WTC11 (cell line): ENCODE data around the gene NIT2. TPM values are rescaled to one million over a fixed set of nuclear protein-coding genes. Genes with fewer than 3 reads are reported as not detected.
A peak's percentile ranks its signal among the peaks of the same experiment; 100 is the strongest.

Experiments used
- ATF1 ChIP-seq: sonication (generic); formaldehyde crosslinking; IDR thresholded peaks from 2 replicates; pipeline ENCODE4 v1.8.1; 2023; ENCODE audit warnings: mild to moderate bottlenecking, moderate library complexity, missing genetic modification reagents
- ELF4 ChIP-seq: sonication (generic); formaldehyde crosslinking; IDR thresholded peaks from 2 replicates; pipeline ENCODE4 v1.8.1; 2022; ENCODE audit warnings: low read depth, mild to moderate bottlenecking, moderate library complexity, missing genetic modification reagents
- FOXK1 ChIP-seq: sonication (generic); formaldehyde crosslinking; IDR thresholded peaks from 2 replicates; pipeline ENCODE4 v1.8.0; 2022; ENCODE audit warnings: mild to moderate bottlenecking, moderate library complexity, missing genetic modification reagents
- FOXP1 ChIP-seq: sonication (generic); formaldehyde crosslinking; IDR thresholded peaks from 2 replicates; pipeline ENCODE4 v1.8.0; 2022; ENCODE audit warnings: missing genetic modification reagents, mild to moderate bottlenecking, moderate library complexity, borderline replicate concordance
- GABPB1 ChIP-seq: sonication (generic); formaldehyde crosslinking; IDR thresholded peaks from 2 replicates; pipeline ENCODE4 v1.8.1; 2023; ENCODE audit warnings: mild to moderate bottlenecking, missing genetic modification reagents
- GTF2I ChIP-seq: fragments of 250-450 bp; sonication (Bioruptor Pico); conservative IDR thresholded peaks from 2 replicates; pipeline ENCODE4 v1.4.0; 2021; ENCODE audit warnings: mild to moderate bottlenecking
- HMGA2 ChIP-seq: fragments of 250-450 bp; sonication (Bioruptor Pico); IDR thresholded peaks from 2 replicates; pipeline ENCODE4 v1.4.0; 2021; ENCODE audit warnings: mild to moderate bottlenecking, moderate library complexity
- IRF2 ChIP-seq: sonication (generic); formaldehyde crosslinking; IDR thresholded peaks from 2 replicates; pipeline ENCODE4 v1.8.0; 2022; ENCODE audit warnings: low read depth, missing genetic modification reagents, borderline replicate concordance
- JAZF1 ChIP-seq: fragments of 250-450 bp; sonication (Bioruptor Pico); IDR thresholded peaks from 2 replicates; pipeline ENCODE4 v1.9.0; 2021; ENCODE audit warnings: moderate library complexity, mild to moderate bottlenecking, inconsistent platforms
- MYBL2 ChIP-seq: sonication (generic); formaldehyde crosslinking; IDR thresholded peaks from 2 replicates; pipeline ENCODE4 v1.8.1; 2023; ENCODE audit warnings: mild to moderate bottlenecking, moderate library complexity, missing genetic modification reagents
- SP1 ChIP-seq: sonication (generic); formaldehyde crosslinking; conservative IDR thresholded peaks from 2 replicates; pipeline ENCODE4 v1.8.1; 2022; ENCODE audit warnings: missing genetic modification reagents
- TCF7 ChIP-seq: sonication (generic); formaldehyde crosslinking; IDR thresholded peaks from 2 replicates; pipeline ENCODE4 v1.8.0; 2022; ENCODE audit warnings: mild to moderate bottlenecking, low read depth, missing genetic modification reagents, moderate library complexity
- TEAD1 ChIP-seq: sonication (generic); formaldehyde crosslinking; IDR thresholded peaks from 2 replicates; pipeline ENCODE4 v1.8.0; 2022; ENCODE audit warnings: mild to moderate bottlenecking, missing genetic modification reagents
- ZBTB21 ChIP-seq: sonication (generic); formaldehyde crosslinking; IDR thresholded peaks from 2 replicates; pipeline ENCODE4 v1.8.1; 2023; ENCODE audit warnings: mild to moderate bottlenecking, missing genetic modification reagents, borderline replicate concordance
- ZNF263 ChIP-seq: sonication (generic); formaldehyde crosslinking; IDR thresholded peaks from 2 replicates; pipeline ENCODE4 v1.8.1; 2022; ENCODE audit warnings: low read depth, mild to moderate bottlenecking, moderate library complexity, missing genetic modification reagents
- ZNF396 ChIP-seq: fragments of 250-450 bp; sonication (Bioruptor Pico); IDR thresholded peaks from 2 replicates; pipeline ENCODE4 v1.8.0; 2021; ENCODE audit warnings: mild to moderate bottlenecking, moderate library complexity, borderline replicate concordance
- ZNF423 ChIP-seq: fragments of 250-450 bp; sonication (Bioruptor Pico); IDR thresholded peaks from 2 replicates; pipeline ENCODE4 v2.1.2; 2022; ENCODE audit warnings: mild to moderate bottlenecking, moderate library complexity
- total RNA-seq: library from RNA; stranded (reverse); gene quantifications from 3 replicates; pipeline ENCODE4 v1.2.3, GENCODE V29; 2021
- TF ChIP-seq, protein P1 (sequence below): sonication (generic); formaldehyde crosslinking; IDR thresholded peaks from 2 replicates; pipeline ENCODE4 v1.8.0; 2022; ENCODE audit warnings: mild to moderate bottlenecking, missing genetic modification reagents
- TF ChIP-seq, protein P2 (sequence below): sonication (generic); formaldehyde crosslinking; conservative IDR thresholded peaks from 2 replicates; pipeline ENCODE4 v1.8.1; 2023; ENCODE audit warnings: mild to moderate bottlenecking, low read depth, missing genetic modification reagents, moderate library complexity
- TF ChIP-seq, protein P3 (sequence below): sonication (generic); formaldehyde crosslinking; IDR thresholded peaks from 2 replicates; pipeline ENCODE4 v1.8.1; 2023; ENCODE audit warnings: mild to moderate bottlenecking, missing genetic modification reagents, borderline replicate concordance
- TF ChIP-seq, protein P4 (sequence below): sonication (generic); formaldehyde crosslinking; IDR thresholded peaks from 2 replicates; pipeline ENCODE4 v1.8.1; 2022; ENCODE audit warnings: mild to moderate bottlenecking, moderate library complexity, missing genetic modification reagents
- TF ChIP-seq, protein P5 (sequence below): sonication (generic); formaldehyde crosslinking; IDR thresholded peaks from 2 replicates; pipeline ENCODE4 v1.8.1; 2023; ENCODE audit warnings: mild to moderate bottlenecking, missing genetic modification reagents, moderate library complexity
- TF ChIP-seq, protein P6 (sequence below): fragments of 200-600 bp; IDR thresholded peaks from 2 replicates; pipeline ENCODE4 v1.8.0; 2022; ENCODE audit warnings: antibody characterized with exemption
- TF ChIP-seq, protein P7 (sequence below): sonication (generic); formaldehyde crosslinking; IDR thresholded peaks from 2 replicates; pipeline ENCODE4 v1.8.1; 2023; ENCODE audit warnings: mild to moderate bottlenecking, moderate library complexity, missing genetic modification reagents

NIT2 gene
- total RNA-seq, 1 experiment from 2014 or later = 27.3 TPM

DNA sequence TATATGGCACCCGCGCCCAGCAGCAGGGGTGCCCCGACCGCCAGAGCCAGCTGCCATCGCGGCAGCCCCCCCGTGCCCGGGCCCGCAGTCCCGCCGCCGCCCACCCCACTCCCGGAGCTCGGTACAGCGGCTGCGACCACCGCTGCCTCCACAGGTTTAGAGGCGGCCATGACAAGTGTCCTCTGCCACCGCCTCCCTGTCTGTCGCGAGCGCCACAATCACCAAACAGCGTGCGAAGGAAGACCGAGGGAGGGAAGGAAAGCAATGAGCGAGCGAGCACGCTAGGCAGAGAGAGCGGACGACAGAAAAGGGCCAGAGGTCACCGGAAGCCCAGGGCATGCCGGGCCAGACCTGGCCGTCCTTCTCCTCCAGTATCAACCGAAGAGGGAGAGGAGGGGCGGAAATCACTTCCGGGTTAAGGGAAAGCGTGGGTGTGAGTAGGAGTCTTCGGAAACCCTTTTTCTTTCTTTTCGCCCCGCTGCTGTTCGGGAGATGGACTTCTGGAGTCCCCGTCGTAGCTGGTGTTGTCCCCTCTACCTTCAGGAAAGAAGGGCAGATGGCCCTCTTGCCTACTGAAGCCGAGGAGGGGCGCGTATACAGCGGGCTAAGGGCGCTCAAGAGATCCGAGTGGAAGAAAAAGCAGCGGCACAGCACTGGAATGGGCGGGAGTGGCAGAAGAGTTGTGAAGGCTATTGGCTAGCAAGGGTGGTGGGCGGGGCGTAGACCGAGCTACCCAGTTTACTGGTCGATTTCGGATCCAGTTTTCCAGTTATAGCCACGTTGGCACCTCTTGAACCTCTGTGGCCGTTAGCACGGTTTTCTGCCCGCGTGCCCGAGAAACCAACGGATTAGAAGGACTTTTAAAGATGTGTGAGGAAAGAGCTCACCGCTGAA, 66.5 kb downstream of the NIT2 start, which contains the start of the genes LNP1 and TOMM70 (continued):
- TF ChIP-seq SP1 (CRISPR knock-in tag) (peak; percentile 77), JAZF1 (CRISPR knock-in tag) (no peak), GTF2I (no peak), IRF2 (no peak), ZNF396 (no peak), ZNF263 (CRISPR knock-in tag) (no peak), GABPB1 (CRISPR knock-in tag) (peak; percentile 83; the same call in 1 of the 2 replicates), MYBL2 (CRISPR knock-in tag) (peak; percentile 97), FOXK1 (CRISPR knock-in tag) (peak; percentile 18; the same call in 1 of the 2 replicates), TCF7 (no peak), ELF4 (CRISPR knock-in tag) (no peak), ZBTB21 (peak; percentile 57; the same call in 1 of the 2 replicates), TEAD1 (CRISPR knock-in tag) (peak; percentile 13; the same call in 1 of the 2 replicates), ZNF423 (CRISPR knock-in tag) (no peak), FOXP1 (CRISPR knock-in tag) (peak; percentile 38; the same call in 1 of the 2 replicates), ATF1 (no peak), HMGA2 (CRISPR knock-in tag) (peak; percentile 15; the same call in 1 of the 2 replicates)
- TF ChIP-seq, protein P1, sequence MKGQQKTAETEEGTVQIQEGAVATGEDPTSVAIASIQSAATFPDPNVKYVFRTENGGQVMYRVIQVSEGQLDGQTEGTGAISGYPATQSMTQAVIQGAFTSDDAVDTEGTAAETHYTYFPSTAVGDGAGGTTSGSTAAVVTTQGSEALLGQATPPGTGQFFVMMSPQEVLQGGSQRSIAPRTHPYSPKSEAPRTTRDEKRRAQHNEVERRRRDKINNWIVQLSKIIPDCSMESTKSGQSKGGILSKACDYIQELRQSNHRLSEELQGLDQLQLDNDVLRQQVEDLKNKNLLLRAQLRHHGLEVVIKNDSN (CRISPR knock-in tag) = no peak
- TF ChIP-seq, protein P2, sequence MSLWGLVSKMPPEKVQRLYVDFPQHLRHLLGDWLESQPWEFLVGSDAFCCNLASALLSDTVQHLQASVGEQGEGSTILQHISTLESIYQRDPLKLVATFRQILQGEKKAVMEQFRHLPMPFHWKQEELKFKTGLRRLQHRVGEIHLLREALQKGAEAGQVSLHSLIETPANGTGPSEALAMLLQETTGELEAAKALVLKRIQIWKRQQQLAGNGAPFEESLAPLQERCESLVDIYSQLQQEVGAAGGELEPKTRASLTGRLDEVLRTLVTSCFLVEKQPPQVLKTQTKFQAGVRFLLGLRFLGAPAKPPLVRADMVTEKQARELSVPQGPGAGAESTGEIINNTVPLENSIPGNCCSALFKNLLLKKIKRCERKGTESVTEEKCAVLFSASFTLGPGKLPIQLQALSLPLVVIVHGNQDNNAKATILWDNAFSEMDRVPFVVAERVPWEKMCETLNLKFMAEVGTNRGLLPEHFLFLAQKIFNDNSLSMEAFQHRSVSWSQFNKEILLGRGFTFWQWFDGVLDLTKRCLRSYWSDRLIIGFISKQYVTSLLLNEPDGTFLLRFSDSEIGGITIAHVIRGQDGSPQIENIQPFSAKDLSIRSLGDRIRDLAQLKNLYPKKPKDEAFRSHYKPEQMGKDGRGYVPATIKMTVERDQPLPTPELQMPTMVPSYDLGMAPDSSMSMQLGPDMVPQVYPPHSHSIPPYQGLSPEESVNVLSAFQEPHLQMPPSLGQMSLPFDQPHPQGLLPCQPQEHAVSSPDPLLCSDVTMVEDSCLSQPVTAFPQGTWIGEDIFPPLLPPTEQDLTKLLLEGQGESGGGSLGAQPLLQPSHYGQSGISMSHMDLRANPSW (CRISPR knock-in tag) = no peak
- TF ChIP-seq, protein P3, sequence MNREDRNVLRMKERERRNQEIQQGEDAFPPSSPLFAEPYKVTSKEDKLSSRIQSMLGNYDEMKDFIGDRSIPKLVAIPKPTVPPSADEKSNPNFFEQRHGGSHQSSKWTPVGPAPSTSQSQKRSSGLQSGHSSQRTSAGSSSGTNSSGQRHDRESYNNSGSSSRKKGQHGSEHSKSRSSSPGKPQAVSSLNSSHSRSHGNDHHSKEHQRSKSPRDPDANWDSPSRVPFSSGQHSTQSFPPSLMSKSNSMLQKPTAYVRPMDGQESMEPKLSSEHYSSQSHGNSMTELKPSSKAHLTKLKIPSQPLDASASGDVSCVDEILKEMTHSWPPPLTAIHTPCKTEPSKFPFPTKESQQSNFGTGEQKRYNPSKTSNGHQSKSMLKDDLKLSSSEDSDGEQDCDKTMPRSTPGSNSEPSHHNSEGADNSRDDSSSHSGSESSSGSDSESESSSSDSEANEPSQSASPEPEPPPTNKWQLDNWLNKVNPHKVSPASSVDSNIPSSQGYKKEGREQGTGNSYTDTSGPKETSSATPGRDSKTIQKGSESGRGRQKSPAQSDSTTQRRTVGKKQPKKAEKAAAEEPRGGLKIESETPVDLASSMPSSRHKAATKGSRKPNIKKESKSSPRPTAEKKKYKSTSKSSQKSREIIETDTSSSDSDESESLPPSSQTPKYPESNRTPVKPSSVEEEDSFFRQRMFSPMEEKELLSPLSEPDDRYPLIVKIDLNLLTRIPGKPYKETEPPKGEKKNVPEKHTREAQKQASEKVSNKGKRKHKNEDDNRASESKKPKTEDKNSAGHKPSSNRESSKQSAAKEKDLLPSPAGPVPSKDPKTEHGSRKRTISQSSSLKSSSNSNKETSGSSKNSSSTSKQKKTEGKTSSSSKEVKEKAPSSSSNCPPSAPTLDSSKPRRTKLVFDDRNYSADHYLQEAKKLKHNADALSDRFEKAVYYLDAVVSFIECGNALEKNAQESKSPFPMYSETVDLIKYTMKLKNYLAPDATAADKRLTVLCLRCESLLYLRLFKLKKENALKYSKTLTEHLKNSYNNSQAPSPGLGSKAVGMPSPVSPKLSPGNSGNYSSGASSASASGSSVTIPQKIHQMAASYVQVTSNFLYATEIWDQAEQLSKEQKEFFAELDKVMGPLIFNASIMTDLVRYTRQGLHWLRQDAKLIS = no peak; the same call in 1 of the 2 replicates
- TF ChIP-seq, protein P4, sequence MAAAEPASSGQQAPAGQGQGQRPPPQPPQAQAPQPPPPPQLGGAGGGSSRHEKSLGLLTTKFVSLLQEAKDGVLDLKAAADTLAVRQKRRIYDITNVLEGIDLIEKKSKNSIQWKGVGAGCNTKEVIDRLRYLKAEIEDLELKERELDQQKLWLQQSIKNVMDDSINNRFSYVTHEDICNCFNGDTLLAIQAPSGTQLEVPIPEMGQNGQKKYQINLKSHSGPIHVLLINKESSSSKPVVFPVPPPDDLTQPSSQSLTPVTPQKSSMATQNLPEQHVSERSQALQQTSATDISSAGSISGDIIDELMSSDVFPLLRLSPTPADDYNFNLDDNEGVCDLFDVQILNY (CRISPR knock-in tag) = 0 out of 2 replicates have a peak, but pooled peaks have one; percentile 8
- TF ChIP-seq, protein P5, sequence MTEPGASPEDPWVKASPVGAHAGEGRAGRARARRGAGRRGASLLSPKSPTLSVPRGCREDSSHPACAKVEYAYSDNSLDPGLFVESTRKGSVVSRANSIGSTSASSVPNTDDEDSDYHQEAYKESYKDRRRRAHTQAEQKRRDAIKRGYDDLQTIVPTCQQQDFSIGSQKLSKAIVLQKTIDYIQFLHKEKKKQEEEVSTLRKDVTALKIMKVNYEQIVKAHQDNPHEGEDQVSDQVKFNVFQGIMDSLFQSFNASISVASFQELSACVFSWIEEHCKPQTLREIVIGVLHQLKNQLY (CRISPR knock-in tag) = peak; percentile 0; the same call in 1 of the 2 replicates
- TF ChIP-seq, protein P6, sequence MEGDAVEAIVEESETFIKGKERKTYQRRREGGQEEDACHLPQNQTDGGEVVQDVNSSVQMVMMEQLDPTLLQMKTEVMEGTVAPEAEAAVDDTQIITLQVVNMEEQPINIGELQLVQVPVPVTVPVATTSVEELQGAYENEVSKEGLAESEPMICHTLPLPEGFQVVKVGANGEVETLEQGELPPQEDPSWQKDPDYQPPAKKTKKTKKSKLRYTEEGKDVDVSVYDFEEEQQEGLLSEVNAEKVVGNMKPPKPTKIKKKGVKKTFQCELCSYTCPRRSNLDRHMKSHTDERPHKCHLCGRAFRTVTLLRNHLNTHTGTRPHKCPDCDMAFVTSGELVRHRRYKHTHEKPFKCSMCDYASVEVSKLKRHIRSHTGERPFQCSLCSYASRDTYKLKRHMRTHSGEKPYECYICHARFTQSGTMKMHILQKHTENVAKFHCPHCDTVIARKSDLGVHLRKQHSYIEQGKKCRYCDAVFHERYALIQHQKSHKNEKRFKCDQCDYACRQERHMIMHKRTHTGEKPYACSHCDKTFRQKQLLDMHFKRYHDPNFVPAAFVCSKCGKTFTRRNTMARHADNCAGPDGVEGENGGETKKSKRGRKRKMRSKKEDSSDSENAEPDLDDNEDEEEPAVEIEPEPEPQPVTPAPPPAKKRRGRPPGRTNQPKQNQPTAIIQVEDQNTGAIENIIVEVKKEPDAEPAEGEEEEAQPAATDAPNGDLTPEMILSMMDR = no peak
- TF ChIP-seq, protein P7, sequence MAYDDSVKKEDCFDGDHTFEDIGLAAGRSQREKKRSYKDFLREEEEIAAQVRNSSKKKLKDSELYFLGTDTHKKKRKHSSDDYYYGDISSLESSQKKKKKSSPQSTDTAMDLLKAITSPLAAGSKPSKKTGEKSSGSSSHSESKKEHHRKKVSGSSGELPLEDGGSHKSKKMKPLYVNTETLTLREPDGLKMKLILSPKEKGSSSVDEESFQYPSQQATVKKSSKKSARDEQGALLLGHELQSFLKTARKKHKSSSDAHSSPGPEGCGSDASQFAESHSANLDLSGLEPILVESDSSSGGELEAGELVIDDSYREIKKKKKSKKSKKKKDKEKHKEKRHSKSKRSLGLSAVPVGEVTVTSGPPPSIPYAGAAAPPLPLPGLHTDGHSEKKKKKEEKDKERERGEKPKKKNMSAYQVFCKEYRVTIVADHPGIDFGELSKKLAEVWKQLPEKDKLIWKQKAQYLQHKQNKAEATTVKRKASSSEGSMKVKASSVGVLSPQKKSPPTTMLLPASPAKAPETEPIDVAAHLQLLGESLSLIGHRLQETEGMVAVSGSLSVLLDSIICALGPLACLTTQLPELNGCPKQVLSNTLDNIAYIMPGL (CRISPR knock-in tag) = no peak; the same call in 1 of the 2 replicates
